Panc1 (cell line): Measurements from ENCODE around the gene TAB3. TPM values are rescaled to one million over a fixed set of nuclear protein-coding genes. Genes with fewer than 3 reads are reported as not detected.

ENCODE experiments used
- ATAC-seq: fragments of 200-7000 bp; cut with Tn5 transposase; 2 replicates; pipeline ENCODE4 v1.9.1; 2020; ENCODE audit warnings: mild to moderate bottlenecking, moderate library complexity
- BruUV-seq: library from RNA; stranded (reverse); fragments of 400-500 nt; replicated peaks from 2 replicates; lab custom pipeline; 2021; lab: Mats Ljungman, UMichigan
- CTCF ChIA-PET: fragments of 300-600 bp; sonication (Branson Sonifier 250); formaldehyde crosslinking; loops from one replicate; lab custom pipeline; 2022; ENCODE audit warnings: antibody characterized with exemption; lab: Charles Lee
- POLR2A ChIA-PET: fragments of 300-600 bp; sonication (Branson Sonifier 250); formaldehyde crosslinking; loops from one replicate; lab custom pipeline; 2022; ENCODE audit warnings: antibody characterized with exemption; lab: Charles Lee
- DNase-seq: peaks from one replicate; pipeline ENCODE4 v3.0.0-alpha.2; 2010; ENCODE audit warnings: low read depth, low spot score
- H3K27ac ChIP-seq: 2 replicates; pipeline ENCODE4 v1.5.1; 2011; ENCODE audit warnings: mild to moderate bottlenecking, low read length, inconsistent platforms
- H3K27me3 ChIP-seq: fragments of 200-500 bp; sonication (Bioruptor generic); 2 replicates; pipeline ENCODE4 v1.6.0; 2014; ENCODE audit warnings: low read length, inconsistent platforms; ENCODE audit not compliant: control insufficient read depth, insufficient read depth
- H3K36me3 ChIP-seq: fragments of 200-500 bp; sonication (Bioruptor generic); 2 replicates; pipeline ENCODE4 v1.5.1; 2014; ENCODE audit warnings: inconsistent platforms, mild to moderate bottlenecking, low read length, moderate library complexity; ENCODE audit not compliant: control insufficient read depth, insufficient read depth
- H3K4me1 ChIP-seq: 2 replicates; pipeline ENCODE4 v1.5.1; 2011; ENCODE audit warnings: inconsistent platforms, mild to moderate bottlenecking, low read length, moderate library complexity; ENCODE audit not compliant: control insufficient read depth, insufficient read depth
- H3K4me3 ChIP-seq, 2 experiments: 2 replicates each; pipeline ENCODE4 v1.5.1; 2011 to 2012; ENCODE audit warnings: low read depth in 2 of 2, low read length in 2 of 2, mild to moderate bottlenecking in 2 of 2, inconsistent platforms in 1 of 2, moderate library complexity in 1 of 2
- H3K9me3 ChIP-seq: fragments of 200-500 bp; sonication (Bioruptor generic); 2 replicates; pipeline ENCODE4 v1.5.1; 2014; ENCODE audit warnings: low read depth, mild to moderate bottlenecking, inconsistent platforms, low read length, moderate library complexity; ENCODE audit not compliant: control insufficient read depth, insufficient read depth
- CTCF ChIP-seq: fragments of 450-650 bp; IDR thresholded peaks from 2 replicates; pipeline ENCODE4 v1.5.1; 2017; ENCODE audit warnings: mild to moderate bottlenecking
- POLR2AphosphoS5 ChIP-seq: IDR thresholded peaks from 2 replicates; pipeline ENCODE4 v1.6.1; 2012; ENCODE audit warnings: mild to moderate bottlenecking, low read depth, low read length, moderate library complexity
- SIN3A ChIP-seq: IDR thresholded peaks from 2 replicates; pipeline ENCODE4 v1.6.1; 2012; ENCODE audit warnings: low read depth, mild to moderate bottlenecking, low read length, moderate library complexity, borderline replicate concordance; ENCODE audit not compliant: insufficient read depth
- TCF7L2 ChIP-seq: IDR thresholded peaks from 2 replicates; pipeline ENCODE4 v1.6.1; 2011; ENCODE audit warnings: mild to moderate bottlenecking, low read depth, low read length, inconsistent platforms
- in situ Hi-C: cut with HindIII; loops from 2 replicates; pipeline ENCODE4 v1.10.0; 2016; ENCODE audit warnings: low sequenced_read_pairs, low pct_unique_long_range_greater_than_20kb
- intact Hi-C: fragments of 100-400 bp; cut with micrococcal nuclease; formaldehyde crosslinking; loops from one replicate; pipeline ENCODE4 v1.10.0; 2022; ENCODE audit not compliant: unreplicated experiment
- total RNA-seq: library from RNA; stranded (reverse); gene quantifications from one replicate; pipeline ENCODE4 v1.2.1, GENCODE V29; 2021; ENCODE audit not compliant: unreplicated experiment
- TF ChIP-seq, protein P1 (sequence below), 2 experiments: IDR thresholded peaks; 2 replicates each; pipeline ENCODE4 v1.6.1; 2011 to 2012; ENCODE audit warnings: low read depth in 2 of 2, control low read depth in 1 of 2, low read length in 1 of 2, mild to moderate bottlenecking in 1 of 2, moderate library complexity in 1 of 2; ENCODE audit not compliant: insufficient read depth in 1 of 2

TAB3 gene
- total RNA-seq, 1 experiment from 2014 or later = 7.7 TPM

GRCh38 chrX:30885136-30885535 lies 3.9 kb downstream of the TAB3 start:
- H3K9me3 ChIP-seq = no peaks in the 10 kb centered on the region
- in situ Hi-C loops (no loop called here), intact Hi-C loops (no loop called here)
- H3K4me3 ChIP-seq = no peak overlapping the region
- H3K36me3 ChIP-seq = no peaks in the 10 kb centered on the region
- ChIA-PET CTCF (no interaction called here), POLR2A (no interaction called here)
- BruUV-seq = no TSS peak
- no peaks in the 10 kb centered on the region; the same call in 1 of the 2 replicates for H3K4me1 ChIP-seq
- TF ChIP-seq TCF7L2 (no peak), POLR2AphosphoS5 (no peak), SIN3A (no peak), CTCF (no peak)
- TF ChIP-seq, protein P1, sequence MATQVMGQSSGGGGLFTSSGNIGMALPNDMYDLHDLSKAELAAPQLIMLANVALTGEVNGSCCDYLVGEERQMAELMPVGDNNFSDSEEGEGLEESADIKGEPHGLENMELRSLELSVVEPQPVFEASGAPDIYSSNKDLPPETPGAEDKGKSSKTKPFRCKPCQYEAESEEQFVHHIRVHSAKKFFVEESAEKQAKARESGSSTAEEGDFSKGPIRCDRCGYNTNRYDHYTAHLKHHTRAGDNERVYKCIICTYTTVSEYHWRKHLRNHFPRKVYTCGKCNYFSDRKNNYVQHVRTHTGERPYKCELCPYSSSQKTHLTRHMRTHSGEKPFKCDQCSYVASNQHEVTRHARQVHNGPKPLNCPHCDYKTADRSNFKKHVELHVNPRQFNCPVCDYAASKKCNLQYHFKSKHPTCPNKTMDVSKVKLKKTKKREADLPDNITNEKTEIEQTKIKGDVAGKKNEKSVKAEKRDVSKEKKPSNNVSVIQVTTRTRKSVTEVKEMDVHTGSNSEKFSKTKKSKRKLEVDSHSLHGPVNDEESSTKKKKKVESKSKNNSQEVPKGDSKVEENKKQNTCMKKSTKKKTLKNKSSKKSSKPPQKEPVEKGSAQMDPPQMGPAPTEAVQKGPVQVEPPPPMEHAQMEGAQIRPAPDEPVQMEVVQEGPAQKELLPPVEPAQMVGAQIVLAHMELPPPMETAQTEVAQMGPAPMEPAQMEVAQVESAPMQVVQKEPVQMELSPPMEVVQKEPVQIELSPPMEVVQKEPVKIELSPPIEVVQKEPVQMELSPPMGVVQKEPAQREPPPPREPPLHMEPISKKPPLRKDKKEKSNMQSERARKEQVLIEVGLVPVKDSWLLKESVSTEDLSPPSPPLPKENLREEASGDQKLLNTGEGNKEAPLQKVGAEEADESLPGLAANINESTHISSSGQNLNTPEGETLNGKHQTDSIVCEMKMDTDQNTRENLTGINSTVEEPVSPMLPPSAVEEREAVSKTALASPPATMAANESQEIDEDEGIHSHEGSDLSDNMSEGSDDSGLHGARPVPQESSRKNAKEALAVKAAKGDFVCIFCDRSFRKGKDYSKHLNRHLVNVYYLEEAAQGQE (IDR thresholded peaks at IDR 0.05; ENCODE audit: insufficient read depth in 1 of 2, low read depth in 2 of 2, low read length in 1 of 2) = no peak
- ATAC-seq (no peak), DNase-seq (no peak)
- no peak overlapping the region for H3K27ac ChIP-seq
- no peaks in the 10 kb centered on the region for H3K27me3 ChIP-seq

- in situ Hi-C loops = no loop called here
- no peak overlapping the region for H3K4me3 ChIP-seq
- no peaks in the 10 kb centered on the region for H3K36me3 ChIP-seq
- no peak for ATAC-seq
- CTCF ChIA-PET = no interaction called here
- H3K27me3 ChIP-seq = no peaks in the 10 kb centered on the region
- DNase-seq = no peak
- POLR2A ChIA-PET = no interaction called here
- no peak for TF ChIP-seq POLR2AphosphoS5
- TF ChIP-seq TCF7L2 = no peak
- TF ChIP-seq, protein P1 (IDR thresholded peaks at IDR 0.05; ENCODE audit: insufficient read depth in 1 of 2, low read depth in 2 of 2, low read length in 1 of 2) = no peak
- no peak for TF ChIP-seq SIN3A
- no peak for TF ChIP-seq CTCF
- no TSS peak for BruUV-seq
- H3K27ac ChIP-seq = no peak overlapping the region
- H3K9me3 ChIP-seq = no peaks in the 10 kb centered on the region
- no peaks in the 10 kb centered on the region; the same call in 1 of the 2 replicates for H3K4me1 ChIP-seq
- intact Hi-C loops = no loop called here
These were observed 5.9 kb downstream of the TAB3 start for GRCh38 chrX:30883138-30883537.
